Measurements from ENCODE around the gene CFAP107. TPM values are rescaled to one million over a fixed set of nuclear protein-coding genes. Genes with fewer than 3 reads are reported as not detected.

CFAP107 gene
- total and polyA plus RNA-seq, 2 experiments from 2014 or later, result 0.07 TPM; not detected in 1

DNA sequence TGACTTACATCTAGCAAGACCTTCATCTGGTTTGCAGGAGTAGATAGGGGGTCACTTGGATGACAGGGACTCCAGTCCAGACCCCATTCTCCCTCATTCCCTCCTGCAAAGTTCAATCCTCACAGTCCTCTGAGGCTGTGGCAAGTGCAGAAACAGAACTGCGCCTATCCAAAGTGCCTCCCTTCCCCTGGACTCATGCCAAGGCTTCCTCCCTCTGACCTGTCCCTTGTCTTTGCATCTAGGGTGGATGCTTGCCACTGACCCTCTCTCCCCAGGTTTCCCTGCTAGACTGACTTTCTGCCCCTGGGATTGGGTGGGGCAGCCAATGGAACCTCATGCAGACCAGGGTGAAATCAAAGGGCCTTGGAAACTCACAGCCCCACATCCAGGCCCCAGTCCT lies 63.9 kb downstream of the CFAP107 start:
- Mint-ChIP-seq H3K4me3 (no peak overlapping the region), H3K27me3 (ENCODE audit: insufficient read depth, low read depth, poor library complexity) (peaks cover 2% of the 10 kb centered on the region), H3K36me3 (ENCODE audit: low read depth) (peaks cover 42% of the 10 kb centered on the region), H3K9me3 (peaks cover 93% of the 10 kb centered on the region), H3K27ac (no peak overlapping the region), H3K4me1 (no peaks in the 10 kb centered on the region)
- no peak overlapping the region for H3K4me3 ChIP-seq
- no peaks in the 10 kb centered on the region for H3K36me3 ChIP-seq (ENCODE audit: insufficient read depth)
- TF ChIP-seq ETS1 (IDR thresholded peaks at IDR 0.05) (no peak), POLR2AphosphoS5 (IDR thresholded peaks at IDR 0.05; ENCODE audit: low read depth) (no peak), CREB1 (CRISPR knock-in tag; IDR thresholded peaks at IDR 0.05; ENCODE audit: low read depth) (no peak), CTCF (conservative IDR thresholded peaks at IDR 0.05; ENCODE audit: low read depth in 2 of 2) (no peak), REST (IDR thresholded peaks at IDR 0.05; ENCODE audit: unreplicated experiment) (no peak), JUNB (IDR thresholded peaks at IDR 0.05; ENCODE audit: unreplicated experiment) (no peak), ZNF114 (CRISPR knock-in tag; IDR thresholded peaks at IDR 0.05) (no peak), ZNF331 (CRISPR knock-in tag; IDR thresholded peaks at IDR 0.05; ENCODE audit: low read depth) (no peak), EZH2 (IDR thresholded peaks at IDR 0.05; ENCODE audit: low read depth, unreplicated experiment) (no peak), EZH2phosphoT487 (IDR thresholded peaks at IDR 0.05; ENCODE audit: unreplicated experiment) (no peak), STAT1 (IDR thresholded peaks at IDR 0.05; ENCODE audit: unreplicated experiment) (no peak), NANOG (IDR thresholded peaks at IDR 0.05; ENCODE audit: borderline replicate concordance) (no peak)
- TF ChIP-seq, protein P1, sequence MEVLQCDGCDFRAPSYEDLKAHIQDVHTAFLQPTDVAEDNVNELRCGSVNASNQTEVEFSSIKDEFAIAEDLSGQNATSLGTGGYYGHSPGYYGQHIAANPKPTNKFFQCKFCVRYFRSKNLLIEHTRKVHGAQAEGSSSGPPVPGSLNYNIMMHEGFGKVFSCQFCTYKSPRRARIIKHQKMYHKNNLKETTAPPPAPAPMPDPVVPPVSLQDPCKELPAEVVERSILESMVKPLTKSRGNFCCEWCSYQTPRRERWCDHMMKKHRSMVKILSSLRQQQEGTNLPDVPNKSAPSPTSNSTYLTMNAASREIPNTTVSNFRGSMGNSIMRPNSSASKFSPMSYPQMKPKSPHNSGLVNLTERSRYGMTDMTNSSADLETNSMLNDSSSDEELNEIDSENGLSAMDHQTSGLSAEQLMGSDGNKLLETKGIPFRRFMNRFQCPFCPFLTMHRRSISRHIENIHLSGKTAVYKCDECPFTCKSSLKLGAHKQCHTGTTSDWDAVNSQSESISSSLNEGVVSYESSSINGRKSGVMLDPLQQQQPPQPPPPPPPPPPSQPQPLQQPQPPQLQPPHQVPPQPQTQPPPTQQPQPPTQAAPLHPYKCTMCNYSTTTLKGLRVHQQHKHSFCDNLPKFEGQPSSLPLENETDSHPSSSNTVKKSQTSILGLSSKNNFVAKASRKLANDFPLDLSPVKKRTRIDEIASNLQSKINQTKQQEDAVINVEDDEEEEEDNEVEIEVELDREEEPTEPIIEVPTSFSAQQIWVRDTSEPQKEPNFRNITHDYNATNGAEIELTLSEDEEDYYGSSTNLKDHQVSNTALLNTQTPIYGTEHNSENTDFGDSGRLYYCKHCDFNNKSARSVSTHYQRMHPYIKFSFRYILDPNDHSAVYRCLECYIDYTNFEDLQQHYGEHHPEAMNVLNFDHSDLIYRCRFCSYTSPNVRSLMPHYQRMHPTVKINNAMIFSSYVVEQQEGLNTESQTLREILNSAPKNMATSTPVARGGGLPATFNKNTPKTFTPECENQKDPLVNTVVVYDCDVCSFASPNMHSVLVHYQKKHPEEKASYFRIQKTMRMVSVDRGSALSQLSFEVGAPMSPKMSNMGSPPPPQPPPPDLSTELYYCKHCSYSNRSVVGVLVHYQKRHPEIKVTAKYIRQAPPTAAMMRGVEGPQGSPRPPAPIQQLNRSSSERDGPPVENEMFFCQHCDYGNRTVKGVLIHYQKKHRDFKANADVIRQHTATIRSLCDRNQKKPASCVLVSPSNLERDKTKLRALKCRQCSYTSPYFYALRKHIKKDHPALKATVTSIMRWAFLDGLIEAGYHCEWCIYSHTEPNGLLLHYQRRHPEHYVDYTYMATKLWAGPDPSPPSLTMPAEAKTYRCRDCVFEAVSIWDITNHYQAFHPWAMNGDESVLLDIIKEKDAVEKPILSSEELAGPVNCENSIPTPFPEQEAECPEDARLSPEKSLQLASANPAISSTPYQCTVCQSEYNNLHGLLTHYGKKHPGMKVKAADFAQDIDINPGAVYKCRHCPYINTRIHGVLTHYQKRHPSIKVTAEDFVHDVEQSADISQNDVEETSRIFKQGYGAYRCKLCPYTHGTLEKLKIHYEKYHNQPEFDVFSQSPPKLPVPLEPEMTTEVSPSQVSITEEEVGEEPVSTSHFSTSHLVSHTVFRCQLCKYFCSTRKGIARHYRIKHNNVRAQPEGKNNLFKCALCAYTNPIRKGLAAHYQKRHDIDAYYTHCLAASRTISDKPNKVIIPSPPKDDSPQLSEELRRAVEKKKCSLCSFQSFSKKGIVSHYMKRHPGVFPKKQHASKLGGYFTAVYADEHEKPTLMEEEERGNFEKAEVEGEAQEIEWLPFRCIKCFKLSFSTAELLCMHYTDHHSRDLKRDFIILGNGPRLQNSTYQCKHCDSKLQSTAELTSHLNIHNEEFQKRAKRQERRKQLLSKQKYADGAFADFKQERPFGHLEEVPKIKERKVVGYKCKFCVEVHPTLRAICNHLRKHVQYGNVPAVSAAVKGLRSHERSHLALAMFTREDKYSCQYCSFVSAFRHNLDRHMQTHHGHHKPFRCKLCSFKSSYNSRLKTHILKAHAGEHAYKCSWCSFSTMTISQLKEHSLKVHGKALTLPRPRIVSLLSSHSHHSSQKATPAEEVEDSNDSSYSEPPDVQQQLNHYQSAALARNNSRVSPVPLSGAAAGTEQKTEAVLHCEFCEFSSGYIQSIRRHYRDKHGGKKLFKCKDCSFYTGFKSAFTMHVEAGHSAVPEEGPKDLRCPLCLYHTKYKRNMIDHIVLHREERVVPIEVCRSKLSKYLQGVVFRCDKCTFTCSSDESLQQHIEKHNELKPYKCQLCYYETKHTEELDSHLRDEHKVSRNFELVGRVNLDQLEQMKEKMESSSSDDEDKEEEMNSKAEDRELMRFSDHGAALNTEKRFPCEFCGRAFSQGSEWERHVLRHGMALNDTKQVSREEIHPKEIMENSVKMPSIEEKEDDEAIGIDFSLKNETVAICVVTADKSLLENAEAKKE (CRISPR knock-in tag; IDR thresholded peaks at IDR 0.05), result no peak
- H3K4me2 ChIP-seq, result no peak overlapping the region
- H3F3A ChIP-seq (replicated peaks; ENCODE audit: low read depth), result no peaks in the 10 kb centered on the region
- H3K27ac ChIP-seq (ENCODE audit: low read depth), result no peak overlapping the region
- ATAC-seq (no peak), DNase-seq (ENCODE audit: low spot score) (no peak)
- H3K9me2 ChIP-seq (ENCODE audit: insufficient read depth), result no peaks in the 10 kb centered on the region
- no peaks in the 10 kb centered on the region for H3K4me1 ChIP-seq (ENCODE audit: insufficient read depth)
- H4K20me1 ChIP-seq (replicated peaks; ENCODE audit: insufficient read depth), result no peaks in the 10 kb centered on the region
- no peaks in the 10 kb centered on the region for H3K27me3 ChIP-seq (ENCODE audit: insufficient read depth)
- no peaks in the 10 kb centered on the region for H3K79me2 ChIP-seq (replicated peaks; ENCODE audit: insufficient read depth)
- H2AFZ ChIP-seq, result no peak overlapping the region
